ENCODE measurements around the gene SDCBP2.
A peak's percentile ranks its signal among the peaks of the same experiment; 100 is the strongest.

SDCBP2 gene, protein sequence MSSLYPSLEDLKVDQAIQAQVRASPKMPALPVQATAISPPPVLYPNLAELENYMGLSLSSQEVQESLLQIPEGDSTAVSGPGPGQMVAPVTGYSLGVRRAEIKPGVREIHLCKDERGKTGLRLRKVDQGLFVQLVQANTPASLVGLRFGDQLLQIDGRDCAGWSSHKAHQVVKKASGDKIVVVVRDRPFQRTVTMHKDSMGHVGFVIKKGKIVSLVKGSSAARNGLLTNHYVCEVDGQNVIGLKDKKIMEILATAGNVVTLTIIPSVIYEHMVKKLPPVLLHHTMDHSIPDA

DNA sequence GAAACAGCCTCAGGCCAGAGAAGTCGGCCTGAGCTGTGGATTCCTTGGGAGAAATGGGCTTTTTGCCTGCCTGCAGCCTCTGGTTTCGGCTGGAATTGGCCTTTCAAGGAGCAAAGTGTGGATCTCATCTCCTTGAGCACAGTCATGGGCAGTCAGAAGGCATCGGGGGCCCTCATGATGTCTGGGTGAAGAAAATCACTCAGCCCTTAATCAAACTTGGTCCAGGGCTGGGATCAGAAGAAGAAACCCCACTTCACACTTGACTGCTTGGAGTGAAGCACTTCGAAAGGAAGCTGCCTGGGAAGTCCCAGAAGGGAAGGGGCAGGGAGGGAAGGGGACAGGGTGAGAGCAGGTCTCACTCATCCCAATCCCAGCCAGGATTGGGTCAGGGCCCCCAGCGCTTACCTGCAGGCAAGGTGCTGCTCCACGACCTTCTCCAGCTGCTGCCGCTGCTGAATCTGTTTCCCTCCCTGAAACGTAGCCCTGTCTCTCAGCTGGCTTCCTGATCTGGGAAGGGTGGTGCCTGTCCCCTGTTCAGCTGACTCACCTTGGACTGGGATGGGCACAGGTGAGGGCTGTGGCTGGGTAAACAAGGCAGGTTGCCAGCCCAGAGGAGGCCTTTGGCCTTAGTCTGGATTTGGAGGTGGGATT, at the start of gene SDCBP2:
SDCBP2 (minus strand) TSS at position 460 of the 651 bp plus-strand sequence. CDS start 8,723 bp downstream, outside the sequence.
- DNase-seq: peak; percentile 22

DNA sequence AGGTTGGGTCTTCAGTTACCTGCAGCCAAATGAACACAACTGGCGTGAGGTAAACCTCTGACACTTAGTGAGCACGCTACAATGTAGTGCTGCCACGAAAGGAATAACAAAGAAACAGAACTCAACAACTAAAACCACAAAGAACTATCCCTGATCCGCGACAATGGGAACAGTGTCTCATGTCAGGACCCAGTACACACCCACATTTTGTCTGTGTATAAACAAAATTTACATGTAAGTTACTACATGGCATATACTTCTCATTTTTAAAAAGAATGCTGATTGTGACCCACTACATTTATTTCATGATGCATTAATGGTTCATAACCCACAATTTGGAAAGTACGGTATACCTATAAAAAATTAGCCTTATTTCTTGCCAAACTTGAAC, 49.8 kb upstream of the SDCBP2 start:
- no peak for DNase-seq

DNA sequence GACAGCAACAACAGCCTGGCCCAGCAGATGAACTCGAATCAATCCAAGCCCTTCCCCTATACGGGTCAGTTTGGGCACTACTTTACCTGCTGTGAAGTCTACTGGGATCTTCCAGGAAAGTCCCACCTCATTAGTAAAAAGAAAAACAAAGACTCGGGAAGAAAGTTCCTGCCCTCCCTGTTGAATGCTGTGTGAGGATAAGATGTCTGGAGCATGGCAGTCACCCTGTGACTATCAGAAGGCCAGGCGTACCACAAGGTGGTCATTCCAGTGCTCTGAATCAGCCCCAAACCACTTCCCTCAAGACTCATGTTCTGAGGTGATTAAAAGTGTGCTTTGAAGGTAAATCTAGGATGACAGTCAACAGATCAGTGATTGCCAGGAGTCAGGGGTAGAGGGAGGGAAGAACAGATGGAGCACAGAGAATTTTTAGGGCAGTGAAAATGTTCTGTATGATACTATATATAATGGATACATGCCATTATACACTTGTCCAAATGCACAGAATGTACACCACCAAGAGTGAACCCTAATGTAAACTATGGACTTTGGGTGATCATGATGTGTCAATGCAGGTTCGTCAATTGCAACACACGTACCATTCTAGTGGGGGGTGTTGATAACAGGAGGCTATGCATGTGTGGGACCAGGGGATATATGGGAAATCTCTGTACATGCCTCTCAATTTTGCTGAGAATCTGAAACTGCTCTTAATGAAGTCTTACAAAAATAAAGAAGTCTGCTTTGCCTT, 49.2 kb upstream of the SDCBP2 start:
- peak; percentile 45 for DNase-seq

DNA sequence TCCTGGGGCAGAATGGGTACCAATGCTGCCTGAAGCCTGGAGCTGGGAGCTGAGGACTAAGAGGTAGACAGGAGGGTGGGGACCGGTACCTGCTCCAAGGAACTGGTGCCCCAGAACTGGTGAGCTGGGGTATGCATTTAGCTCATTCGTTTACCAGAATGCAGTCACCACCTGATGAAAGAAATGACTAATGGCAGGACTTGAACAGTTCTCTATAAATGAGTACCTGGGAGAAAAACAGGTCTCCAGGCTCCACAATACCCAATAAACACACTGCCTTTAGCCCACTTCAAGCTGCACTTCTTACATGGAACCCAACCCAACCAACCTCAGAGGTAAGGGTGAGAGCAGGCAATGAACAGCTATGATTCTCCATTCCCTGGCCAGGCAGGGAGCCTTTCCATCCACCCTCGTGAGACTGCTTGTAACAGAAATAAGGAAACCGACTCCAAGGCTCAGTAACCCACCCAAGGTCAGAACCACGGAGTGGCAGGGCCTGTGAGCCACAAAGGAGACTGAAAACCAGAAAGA, 48.5 kb upstream of the SDCBP2 start:
- DNase-seq: peak; percentile 58

DNA sequence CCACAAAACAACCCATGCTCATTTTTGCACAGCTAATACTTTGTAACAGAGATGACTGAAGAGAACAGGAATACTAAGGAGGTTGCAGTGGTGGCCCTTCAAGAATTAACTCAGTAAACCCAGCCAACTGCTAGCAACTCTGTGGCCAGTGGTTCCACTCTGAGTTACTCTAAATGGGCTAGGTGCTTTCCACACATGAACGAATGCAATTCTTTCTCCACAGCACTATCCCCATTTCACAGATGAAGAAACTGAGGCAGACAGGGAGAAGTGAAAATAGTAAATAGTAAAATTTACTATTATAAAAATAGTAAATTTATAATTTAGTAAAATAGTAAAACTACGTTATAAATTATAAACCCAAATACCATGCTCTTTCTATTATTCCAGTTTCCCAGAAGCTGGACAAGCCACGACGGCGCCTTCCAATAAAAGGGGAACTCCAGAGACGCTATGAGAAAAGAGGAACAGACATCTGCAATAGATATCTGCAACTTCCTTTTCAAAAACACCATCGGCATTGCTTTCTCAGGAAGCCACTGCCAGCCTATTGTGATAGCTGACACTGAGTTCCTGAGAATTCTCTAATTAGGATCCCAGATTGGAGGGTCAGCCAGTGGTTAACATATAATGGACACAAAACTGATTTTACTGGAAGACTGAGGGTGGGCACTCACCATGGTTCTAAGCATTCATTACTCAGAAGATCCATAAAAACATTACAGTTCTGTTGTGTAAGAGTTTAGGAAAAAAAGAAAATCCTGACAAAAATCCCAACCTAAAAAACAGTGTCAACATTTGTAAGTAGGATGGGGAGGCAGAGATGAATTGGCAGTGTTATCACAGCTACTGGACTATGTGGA, 47.7 kb upstream of the SDCBP2 start:
- no peak for DNase-seq

DNA sequence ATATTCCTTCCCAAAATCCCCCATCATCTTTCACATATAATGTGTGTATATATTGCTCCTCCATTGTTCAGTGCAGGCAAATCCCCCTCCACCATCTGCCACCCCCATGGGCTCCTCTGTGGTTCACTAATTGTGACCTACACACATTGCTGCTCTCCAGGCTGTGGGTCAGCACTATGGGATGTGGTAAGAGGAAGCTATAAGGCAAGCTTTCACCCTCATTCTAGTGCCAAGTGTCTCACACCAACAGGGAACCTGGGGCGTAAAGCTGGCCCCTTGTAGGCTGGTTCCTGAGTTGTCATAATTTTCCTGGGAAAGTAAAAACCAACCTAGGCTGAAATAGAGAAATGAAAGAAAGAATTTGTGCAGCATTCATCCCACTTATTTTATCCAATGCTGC, 47.1 kb upstream of the SDCBP2 start:
- no peak for DNase-seq

DNA sequence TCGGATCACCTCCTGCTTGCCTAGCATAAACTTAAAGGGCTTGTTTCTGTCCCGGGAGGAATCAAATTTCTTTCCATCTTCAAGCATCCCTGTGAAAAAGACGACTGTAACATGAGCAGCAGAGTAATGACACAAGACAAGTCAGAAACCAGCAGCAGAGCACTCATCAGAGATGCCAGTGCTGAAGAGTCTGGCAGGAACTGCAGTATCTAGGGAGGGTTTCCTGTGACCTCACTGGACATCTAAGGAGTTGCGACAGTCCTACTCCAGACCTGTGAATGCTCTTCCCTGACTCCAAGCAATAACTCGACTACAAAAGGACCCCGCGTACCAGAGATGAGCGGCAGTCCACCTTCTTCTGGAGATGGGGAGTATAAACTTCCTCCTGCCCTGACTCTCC, 46.6 kb upstream of the SDCBP2 start:
- DNase-seq: no peak

DNA sequence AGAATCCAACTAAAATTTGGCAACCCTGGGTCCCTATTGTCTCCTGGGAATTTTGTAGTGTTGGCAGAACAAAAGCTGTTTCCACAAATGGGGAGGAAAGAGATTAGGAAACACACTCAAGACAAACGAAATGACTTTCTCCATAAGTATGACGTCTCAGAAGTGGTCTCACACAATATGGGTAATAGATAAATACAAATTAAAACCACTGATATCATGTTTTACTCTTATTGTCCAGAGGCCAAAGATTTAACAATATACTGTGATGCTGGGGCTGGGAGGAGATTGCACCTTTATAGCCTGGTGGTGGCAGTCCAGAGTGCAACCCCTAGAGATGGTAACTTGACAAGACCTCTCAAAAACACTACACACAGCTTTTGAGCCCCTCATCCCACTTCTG, 45.3 kb upstream of the SDCBP2 start:
- DNase-seq: no peak

DNA sequence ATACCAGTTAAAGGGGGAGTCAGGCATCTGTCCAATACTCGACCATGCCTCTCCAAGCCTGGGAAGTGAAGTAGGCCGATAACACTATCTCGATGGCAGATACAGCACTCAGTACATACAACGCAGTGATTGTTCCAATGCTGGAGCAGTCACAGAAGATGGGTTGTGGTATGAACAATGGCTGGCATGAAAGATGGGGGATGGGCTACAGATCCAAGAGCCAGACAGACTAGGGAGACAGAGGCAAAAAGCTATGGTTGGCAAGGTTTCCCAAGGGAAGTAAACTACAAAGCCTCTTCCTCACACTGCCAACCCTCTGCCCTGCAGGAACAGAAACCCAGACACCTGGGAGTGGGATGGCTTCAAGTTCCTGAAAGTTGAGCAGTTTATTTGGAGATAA, 44.7 kb upstream of the SDCBP2 start:
- no peak for DNase-seq

DNA sequence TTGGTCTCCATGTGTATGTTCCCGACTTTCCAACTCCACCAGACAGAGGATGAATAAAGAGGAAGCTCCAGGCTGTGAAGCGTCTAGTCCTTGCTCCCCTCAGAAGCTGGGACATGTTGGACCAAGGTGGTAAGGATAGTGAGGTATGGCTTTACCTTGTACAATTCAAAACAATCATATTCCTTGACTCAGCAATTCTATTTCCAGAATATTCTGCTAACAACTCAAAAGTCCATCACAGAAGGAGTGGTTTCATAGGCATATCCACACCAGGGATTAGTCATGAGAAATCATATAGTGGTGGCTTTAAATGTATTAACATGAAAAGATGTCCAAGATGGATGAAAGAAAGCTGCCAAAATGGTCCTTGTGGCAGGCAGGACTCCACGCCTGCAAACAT, 44.1 kb upstream of the SDCBP2 start:
- no peak for DNase-seq

DNA sequence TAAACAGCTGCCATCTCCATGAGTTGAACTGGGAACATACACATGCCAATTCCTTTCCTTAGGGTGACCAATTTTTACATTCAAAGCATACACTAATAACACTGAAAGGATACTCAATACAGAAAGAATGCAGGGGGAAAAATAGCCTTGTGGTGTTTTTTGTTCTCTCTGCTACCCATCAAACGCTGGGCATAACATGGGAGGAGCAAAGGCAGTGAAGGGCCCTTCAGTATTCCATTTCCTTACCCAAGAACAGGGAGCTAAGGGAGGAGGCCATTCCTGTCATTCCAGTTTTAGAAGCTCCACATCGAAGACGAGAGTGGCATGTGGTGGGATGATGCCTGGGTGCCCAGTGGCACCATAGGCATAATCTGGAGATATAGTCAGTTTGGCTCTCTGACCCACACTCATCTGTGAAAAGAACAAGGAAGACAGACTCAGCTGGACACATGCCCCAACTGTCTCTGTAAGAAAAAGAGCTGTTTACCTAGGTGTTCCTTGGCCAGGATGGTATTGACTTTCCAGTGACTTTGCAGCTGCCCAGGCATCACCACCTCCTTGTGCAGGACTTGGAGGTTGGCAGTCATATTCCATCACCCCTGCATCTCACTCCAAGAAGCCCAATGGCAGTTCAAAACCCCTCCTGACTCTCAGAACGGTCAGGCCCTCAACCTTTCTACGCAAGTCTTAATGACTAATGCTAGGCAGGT, 43.0 kb upstream of the SDCBP2 start:
- no peak for DNase-seq

DNA sequence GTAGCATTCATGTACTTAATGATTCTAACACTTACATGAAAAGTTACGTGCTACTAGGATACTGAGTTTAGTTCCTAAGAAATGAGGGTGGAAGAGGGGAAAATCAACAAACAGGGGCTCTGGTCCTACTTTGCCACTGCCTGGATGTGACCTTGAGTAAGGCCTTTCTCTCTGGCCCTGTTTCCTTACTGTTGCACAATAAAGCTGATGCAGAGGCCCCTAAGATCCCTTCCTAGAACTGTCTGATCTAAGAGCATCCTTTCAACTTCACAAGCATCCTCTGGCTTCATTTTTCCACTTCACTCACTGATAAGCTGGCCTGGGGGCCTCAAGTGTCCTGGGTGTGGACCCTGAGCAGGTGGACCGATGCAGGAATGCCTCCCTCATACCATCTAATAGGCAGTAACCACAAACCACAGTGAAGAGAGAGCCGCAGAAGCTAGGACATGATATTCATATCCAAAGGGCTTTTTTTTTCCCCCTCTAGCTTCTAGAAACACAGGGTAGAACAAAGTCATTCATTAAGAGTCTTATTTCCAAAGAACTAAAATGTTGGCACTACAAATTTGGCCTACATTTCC, 42.4 kb upstream of the SDCBP2 start:
- DNase-seq: no peak

DNA sequence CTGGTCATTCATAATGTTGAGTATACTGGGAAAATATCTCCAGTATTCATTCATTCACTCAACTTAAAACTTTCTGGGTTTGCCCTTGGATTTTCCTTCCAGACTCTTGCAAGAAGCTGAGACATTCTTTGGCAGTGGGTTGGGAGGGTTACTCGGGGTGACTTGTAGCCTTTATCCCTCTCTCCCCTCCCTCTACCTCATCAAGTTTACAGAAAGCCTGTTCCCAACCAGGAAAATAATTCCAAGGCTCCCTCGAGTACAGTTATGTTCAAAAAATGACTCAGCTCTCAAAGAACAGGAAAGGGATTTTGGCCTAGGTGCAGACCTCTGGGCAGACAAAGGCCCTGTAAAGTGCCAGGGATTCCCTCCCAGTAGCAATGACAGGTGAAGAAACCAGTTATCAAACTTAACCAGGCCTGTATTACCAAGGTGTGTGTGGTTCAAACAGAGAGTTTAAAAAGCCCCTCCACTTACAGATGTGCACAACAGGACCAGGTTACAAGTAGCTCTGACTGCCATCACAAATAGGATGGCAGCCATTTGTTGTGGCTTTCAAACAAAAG, 41.7 kb upstream of the SDCBP2 start:
- DNase-seq: no peak

DNA sequence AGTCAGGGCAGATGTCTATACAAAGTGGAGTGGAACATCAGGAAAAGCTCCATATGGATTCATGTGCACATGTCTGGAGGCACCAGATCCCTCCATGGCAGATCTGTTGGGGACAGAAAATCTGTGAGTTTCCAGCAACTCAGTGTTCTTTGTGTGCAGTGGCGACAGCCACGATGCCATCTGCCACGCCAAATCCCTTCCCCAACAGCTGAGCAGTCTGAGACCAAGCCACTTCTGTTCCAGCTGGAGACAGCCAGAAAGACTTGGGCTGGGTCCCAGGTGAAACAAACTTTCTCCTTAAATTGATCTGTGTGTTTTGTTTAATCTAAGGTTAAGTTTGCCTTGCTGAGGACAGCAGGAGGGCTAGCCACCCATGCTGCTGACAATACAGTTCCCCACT, 41.0 kb upstream of the SDCBP2 start:
- DNase-seq: no peak

DNA sequence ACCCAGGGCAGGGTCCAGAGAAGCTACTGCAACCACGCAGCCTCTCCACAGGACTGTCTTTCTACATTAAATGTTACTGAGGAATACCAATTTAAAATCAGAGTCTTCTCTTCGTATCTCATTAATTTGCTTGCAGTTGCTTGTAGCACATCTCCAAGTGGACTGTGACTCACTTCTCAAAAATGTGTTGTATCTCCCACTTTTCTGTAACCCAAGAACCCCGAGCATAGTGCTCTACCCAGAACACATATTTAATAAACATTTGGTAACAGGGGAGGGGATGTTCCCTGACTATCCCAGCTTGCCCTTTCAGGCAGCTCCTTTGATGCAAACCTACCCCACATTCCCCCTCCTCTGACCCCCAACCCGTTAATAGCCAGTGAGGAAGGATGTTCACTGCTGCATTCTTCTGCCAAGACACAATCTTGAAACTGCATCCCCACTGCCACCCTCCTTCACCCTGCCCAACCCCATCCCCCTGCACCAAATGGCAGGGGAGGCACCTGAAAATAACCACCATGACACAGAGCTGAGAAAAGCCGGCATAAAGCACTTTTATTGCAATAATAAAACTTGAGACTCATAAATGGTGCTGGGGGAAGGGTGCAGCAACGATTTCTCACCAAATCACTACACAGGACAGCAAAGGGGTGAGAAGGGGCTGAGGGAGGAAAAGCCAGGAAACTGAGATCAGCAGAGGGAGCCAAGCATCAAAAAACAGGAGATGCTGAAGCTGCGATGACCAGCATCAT, 39.7 kb upstream of the SDCBP2 start:
- no peak for DNase-seq

DNA sequence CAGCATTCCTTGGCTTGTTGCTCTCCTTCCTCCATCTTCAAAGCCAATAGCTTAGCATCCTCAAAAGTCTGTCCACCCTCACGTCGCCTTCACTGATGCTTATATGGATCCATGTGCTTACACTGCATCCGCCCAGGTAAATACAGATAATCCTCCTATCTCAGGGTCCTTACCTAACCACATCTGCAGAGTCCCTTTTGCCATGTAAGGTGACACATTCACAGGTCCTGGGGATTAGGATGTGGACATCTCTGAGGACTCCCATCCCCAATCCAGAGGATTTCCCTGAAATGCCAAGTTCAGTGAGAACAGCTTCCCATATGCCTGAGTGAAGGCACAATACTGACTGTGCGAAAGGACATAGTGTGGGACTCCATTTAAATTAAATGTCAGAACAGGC, 38.5 kb upstream of the SDCBP2 start:
- no peak for DNase-seq

DNA sequence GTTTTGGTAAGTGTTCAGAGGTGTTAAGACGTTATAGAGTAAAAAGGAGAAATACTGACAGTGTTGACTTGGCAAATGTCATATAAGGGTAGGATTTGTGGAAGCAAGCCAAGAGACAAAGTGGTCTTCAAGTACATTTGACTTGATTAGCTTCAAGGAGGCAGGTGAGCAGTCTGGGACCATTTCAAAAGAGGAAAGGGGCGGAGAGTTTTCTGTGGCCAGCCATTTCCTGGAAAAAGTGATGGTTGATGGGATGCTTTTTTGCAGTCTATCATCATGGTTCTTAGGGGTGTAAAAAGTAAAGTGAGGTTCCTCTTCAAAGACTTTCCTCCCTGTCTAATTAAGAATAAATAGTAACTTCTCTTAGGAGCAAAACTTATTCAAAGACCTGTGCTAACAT, 35.2 kb upstream of the SDCBP2 start:
- no peak for DNase-seq

DNA sequence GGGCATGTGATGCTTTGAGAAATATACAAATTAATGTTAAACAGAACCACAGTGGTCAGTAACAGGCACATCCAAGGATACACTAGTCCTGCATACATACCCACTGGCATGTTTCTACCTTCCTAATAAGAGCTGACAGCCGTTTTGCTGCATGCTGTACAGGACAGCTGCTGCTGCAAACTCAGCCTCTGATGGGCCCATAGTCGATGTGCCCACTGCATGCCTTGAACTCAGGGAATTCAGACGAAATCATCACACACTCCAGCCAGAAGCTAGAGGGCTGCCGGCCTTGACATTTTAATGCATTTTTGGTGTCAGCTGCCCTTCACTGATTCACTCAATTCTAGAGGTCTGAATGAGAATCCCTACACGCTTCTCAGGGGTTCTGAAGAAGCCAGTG, 34.6 kb upstream of the SDCBP2 start:
- DNase-seq: no peak

DNA sequence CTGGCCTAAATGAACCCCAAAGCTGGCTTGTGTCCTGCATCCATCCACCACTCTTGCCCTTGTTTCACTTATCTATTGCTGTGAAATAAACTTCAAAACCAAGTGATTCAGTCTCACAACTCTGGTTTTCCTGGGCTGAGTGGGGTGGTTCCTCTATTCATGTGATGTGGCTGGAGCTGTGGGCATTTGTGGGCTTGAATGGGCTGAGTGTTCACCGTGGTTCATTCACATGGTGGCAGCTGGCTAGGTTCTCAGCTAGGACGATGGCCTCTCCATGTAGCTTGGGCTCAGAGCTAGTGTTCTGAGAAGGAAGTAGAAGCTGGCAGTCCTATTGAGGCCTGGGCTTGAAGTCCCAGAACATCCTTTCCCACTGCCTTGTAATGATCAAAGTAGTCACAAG, 33.5 kb upstream of the SDCBP2 start:
- DNase-seq: peak; percentile 62

DNA sequence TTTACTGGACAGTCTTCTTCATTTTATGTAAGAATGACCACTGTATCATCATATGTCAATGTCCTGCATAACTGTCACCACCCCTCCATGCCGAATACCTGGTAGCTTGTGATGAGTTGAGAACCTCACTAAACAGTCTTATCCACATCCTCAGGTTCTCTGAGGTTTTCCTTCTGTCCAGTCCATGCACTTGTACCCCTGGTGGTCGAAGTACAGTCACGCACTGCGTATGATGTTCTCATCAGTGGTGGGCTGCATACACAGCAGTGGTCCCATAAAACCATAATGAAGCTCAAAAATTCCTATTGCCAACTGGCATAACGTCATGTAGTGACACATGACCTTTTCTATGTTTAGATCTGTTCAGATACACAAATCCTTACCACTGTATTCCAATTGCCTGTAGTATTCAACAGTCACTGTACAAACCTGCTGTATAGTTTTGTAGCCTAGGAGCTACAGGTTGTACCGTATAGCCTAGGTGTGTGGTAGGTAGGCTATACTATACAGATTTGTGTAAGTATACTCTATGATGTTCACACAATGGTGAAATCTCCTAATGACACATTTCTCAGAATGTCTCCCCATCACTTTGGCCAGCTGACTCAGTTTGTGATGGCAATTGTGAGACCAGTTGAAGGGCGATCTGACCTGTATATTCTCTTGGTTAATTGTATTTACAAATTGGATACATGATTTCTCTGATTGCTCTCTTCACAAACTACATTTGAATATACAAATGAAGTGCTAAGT, 31.3 kb upstream of the SDCBP2 start:
- no peak for DNase-seq
